SH-SY5Y (cell line): ENCODE measurements around the gene PKP4.

Source experiments
- GATA2 ChIP-seq: IDR thresholded peaks from 2 replicates; pipeline ENCODE4 v1.6.1; 2011; ENCODE audit warnings: mild to moderate bottlenecking, low read depth, low read length
- GATA3 ChIP-seq: IDR thresholded peaks from 2 replicates; pipeline ENCODE4 v1.6.1; 2011; ENCODE audit warnings: low read depth, mild to moderate bottlenecking, low read length, moderate library complexity

The PKP4 gene

DNA sequence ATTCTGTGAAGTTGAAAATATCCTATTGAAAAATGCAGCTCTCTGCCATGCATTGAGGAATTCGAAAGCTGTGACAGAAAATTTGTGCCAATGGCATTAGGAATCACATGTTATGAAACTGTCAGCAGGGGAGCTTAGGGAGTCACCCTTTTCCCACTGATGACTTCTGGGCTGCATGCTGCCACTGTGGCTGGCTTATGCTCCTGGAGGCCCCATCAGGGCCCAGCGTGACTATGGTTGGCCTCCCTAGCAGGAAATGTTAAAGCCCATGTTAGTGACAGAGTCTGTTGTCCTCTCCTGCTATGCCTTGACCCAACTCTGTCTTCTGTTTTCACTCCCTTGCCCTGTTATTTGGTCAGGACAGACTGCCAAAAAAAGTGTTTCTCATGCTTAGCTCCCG, 198.9 kb downstream of the PKP4 start:
- TF ChIP-seq GATA3 (no peak), GATA2 (no peak)

DNA sequence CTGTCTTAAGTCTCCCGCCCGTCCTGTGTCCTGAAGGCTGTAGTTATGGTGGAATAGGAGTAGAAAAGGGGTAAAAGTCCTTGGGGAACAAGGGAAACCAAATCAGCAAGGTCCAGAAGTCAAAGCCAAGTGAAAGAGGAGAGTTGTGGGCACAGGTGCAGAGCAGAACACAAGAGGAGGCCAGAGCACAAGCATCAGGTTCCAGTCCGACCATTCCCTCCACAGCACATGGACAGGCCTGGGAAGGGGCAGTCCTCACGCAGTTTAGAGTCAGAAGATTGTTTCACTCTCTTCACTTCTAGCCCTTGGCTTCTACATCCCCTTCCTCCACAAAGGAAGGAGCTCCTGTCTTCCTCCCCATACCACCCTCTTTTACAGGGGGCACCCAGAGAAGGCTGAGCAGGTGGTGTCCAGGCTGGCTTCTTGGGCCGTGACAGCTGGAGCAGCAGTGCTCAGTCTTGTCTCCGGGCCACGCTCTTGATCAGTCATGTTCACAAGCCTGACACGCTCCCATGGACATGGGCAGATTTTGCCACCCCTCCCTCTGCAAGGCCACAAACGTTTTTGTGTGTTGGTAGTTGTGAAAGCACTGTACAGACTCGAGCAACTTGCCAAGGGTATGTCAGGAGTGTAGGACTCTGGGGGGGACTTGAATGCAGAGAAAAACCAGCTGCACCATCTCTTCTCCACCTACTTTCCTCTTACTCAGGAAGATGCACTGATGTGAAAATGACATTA, 199.9 kb downstream of the PKP4 start:
- TF ChIP-seq GATA2 (no peak), GATA3 (no peak)

DNA sequence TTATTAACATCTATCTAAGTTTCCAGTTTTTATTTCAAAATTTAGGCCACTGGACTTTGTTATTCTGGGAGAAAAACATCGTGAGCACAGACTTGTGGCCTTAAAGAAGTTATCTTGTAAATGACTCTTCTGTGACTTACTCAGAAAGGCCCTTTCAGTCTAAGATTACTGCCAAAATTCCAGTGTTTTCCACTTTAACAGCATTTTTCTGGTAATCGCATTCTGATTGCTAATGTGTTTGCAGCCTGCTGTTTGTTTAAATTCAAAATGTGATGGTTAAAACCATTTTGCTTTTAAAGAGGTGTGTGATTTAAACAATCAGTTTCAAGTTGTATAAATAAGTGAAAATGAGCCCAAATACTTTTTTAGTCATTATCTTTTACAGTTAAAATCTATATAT, 201.6 kb downstream of the PKP4 start:
- TF ChIP-seq GATA2 = no peak
- TF ChIP-seq GATA3 = no peak

DNA sequence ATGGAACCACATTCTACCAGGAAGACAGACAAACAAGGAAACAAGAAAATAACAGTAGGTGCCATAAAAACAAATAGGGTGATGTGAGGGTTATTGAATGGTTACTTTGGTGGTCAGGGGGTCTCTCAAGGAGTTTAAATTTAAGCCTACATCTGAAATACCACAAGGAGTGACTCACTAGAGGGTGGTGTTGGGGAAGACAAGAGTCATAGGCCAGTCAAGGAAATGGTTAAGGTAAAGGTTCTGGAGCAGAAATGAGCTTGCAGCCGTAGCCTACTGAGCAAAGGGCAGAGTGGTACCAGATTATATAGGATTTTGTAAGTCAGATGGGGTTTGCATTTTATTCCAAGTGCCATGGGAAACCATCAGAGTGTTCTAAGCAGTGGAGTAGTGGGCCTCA, 202.7 kb downstream of the PKP4 start:
- TF ChIP-seq GATA2 (no peak), GATA3 (no peak)

DNA sequence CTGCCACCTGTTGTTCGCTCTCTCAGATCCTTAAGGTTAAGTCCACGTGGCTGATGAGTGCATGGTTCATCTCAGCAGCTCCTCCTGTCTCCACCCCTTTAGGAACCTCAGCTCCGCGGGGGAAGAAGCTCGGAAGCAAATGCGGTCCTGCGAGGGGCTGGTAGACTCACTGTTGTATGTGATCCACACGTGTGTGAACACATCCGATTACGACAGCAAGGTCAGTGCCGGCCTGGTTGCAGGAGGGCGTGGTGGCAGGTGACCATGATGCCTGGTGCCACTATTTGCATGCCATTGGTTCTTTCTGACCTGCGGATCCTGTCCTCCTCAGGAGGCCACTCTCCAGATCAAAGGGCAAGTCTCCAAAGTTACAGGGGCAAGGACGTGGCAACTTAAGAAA, 204.5 kb downstream of the PKP4 start:
- TF ChIP-seq GATA2 (no peak), GATA3 (no peak)

GRCh38 chr2:158662421-158662820, 205.7 kb downstream of the PKP4 start:
- TF ChIP-seq GATA2 (no peak), GATA3 (no peak)

- TF ChIP-seq GATA2 (no peak), GATA3 (no peak)
Observed at GRCh38 chr2:158663796-158664195, 207.0 kb downstream of the PKP4 start.

GRCh38 chr2:158664987-158665386, 208.2 kb downstream of the PKP4 start:
- no peak for TF ChIP-seq GATA3
- TF ChIP-seq GATA2 = no peak

GRCh38 chr2:158665536-158666302, 209.0 kb downstream of the PKP4 start:
- TF ChIP-seq GATA2 = peak; percentile 72; the same call in 1 of the 2 replicates
- peak; percentile 58 for TF ChIP-seq GATA3

DNA sequence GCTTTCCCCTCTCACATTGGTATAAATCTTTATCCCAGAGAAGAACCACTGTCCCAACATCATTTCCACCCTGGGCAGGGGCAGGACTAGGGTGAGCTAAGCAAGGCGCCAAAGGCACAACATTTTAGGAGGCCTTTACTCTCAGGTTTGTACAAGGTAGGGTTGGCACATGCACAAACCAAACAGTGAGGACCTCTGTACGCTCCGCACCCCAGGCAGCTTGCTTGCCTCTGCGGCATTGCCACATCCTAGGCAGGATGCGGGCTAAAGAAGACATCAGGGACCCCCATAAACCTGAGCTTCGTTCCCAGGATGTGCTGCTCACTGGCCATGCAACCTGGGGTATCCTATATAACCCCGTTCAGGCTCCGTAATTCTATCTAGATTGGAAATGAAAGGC, 210.2 kb downstream of the PKP4 start:
- no peak for TF ChIP-seq GATA2

- no peak for TF ChIP-seq GATA2
- no peak for TF ChIP-seq GATA3
Observed at GRCh38 chr2:158667586-158667985, 210.8 kb downstream of the PKP4 start.

- no peak for TF ChIP-seq GATA3
- TF ChIP-seq GATA2 = no peak
Observed at GRCh38 chr2:158668001-158668765, 211.4 kb downstream of the PKP4 start.

DNA sequence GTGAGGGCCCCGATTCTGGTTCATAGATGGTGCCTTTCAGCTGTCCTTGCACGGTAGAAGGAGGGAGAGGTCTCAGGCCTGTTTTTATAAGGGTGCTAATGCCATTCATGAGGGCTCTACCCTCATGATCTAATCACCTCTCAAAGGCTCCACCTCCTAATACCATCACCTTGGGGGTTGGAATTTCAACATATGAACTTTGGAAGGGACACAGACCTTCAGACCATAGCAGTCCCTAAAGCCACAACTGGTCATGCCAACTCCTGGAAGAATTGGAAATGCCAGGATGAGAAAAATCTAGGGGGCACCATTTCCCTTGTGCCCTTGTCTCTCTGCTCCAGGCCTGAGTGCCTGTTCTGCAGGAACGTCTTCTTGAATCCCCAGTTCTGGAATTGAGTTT, 213.5 kb downstream of the PKP4 start:
- TF ChIP-seq GATA2 (no peak), GATA3 (no peak)

- no peak for TF ChIP-seq GATA2
- TF ChIP-seq GATA3 = no peak
Observed at GRCh38 chr2:158671360-158672245, 214.9 kb downstream of the PKP4 start.

GRCh38 chr2:158676295-158676694, 219.5 kb downstream of the PKP4 start:
- no peak for TF ChIP-seq GATA3
- TF ChIP-seq GATA2 = no peak
